ENCODE measurements around the gene CGAS.
"Not testable (repeated sequence)": the region's sequence is repeated elsewhere in the genome, so short reads cannot be mapped to it uniquely, and the experiment has no call there.

The CGAS gene

DNA sequence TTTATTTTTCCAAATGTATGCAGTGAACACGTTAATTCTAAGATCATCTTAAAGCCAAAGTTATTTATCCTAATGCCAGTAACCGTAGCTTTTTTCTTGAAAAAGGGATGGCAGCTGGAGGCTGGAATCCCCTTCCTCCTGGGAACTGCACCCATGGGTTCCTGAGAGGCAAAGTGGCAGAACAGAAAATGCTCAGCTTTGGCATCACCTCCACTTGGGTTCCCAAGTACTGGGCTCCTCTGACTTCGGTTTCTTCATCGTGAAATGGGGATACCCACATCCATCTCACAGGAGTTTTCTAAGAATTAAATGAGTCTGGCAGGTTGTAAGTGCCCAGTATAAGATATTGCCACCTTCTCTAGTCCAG lies 63.7 kb downstream of the CGAS start:
- Histone ChIP-seq H3K4me1 (ENCODE audit: insufficient read depth, low read length) (peaks cover 4% of the 10 kb centered on the region), H3K9me3 (ENCODE audit: control insufficient read depth, insufficient read depth, low read length) (no peaks in the 10 kb centered on the region), H3K9ac (ENCODE audit: low read depth, low read length) (peak overlapping the region; percentile 54; the same call in 1 of the 2 replicates), H3K36me3 (ENCODE audit: insufficient read depth, low read length) (no peaks in the 10 kb centered on the region)

GRCh38 chr6:73382462-73383113 lies 69.5 kb downstream of the CGAS start:
- no peaks in the 10 kb centered on the region for H3K9me3 ChIP-seq (ENCODE audit: control insufficient read depth, insufficient read depth, low read length)
- H3K36me3 ChIP-seq (ENCODE audit: insufficient read depth, low read length), result no peaks in the 10 kb centered on the region
- H3K9ac ChIP-seq (ENCODE audit: low read depth, low read length), result no peak overlapping the region
- H3K4me1 ChIP-seq (ENCODE audit: insufficient read depth, low read length), result no peaks in the 10 kb centered on the region

- not testable (repeated sequence) for H3K9me3 ChIP-seq (ENCODE audit: control insufficient read depth, insufficient read depth, low read length); H3K36me3 ChIP-seq (ENCODE audit: insufficient read depth, low read length); H3K4me1 ChIP-seq (ENCODE audit: insufficient read depth, low read length); H3K9ac ChIP-seq (ENCODE audit: low read depth, low read length)
Measured at GRCh38 chr6:73381531-73381930, 70.6 kb downstream of the CGAS start.

DNA sequence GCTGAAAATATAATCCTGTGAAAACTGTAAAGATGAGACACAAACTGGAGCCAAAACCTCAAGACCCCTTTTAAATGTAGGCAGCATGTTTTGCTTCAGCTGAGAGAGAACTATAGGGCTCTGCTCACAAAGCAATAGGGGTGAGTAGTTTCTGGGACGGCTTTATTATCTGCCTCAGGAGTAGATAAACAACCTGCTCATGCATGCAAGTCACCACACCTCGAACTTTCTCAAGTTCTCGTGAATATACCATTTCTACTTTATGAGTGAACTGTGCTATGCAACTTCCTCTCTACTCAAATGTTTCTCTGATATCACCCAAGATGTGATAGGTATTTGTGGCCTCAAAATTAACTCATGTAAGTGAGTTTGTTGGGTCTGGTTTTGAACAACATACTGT lies 74.9 kb downstream of the CGAS start:
- H3K9me3 ChIP-seq (ENCODE audit: control insufficient read depth, insufficient read depth, low read length), result no peaks in the 10 kb centered on the region; the same call in 1 of the 2 replicates
- no peaks in the 10 kb centered on the region for H3K36me3 ChIP-seq (ENCODE audit: insufficient read depth, low read length)
- H3K9ac ChIP-seq (ENCODE audit: low read depth, low read length), result no peak overlapping the region
- no peaks in the 10 kb centered on the region for H3K4me1 ChIP-seq (ENCODE audit: insufficient read depth, low read length)

GRCh38 chr6:73375216-73375615 lies 76.9 kb downstream of the CGAS start:
- no peaks in the 10 kb centered on the region for H3K36me3 ChIP-seq (ENCODE audit: insufficient read depth, low read length)
- H3K9ac ChIP-seq (ENCODE audit: low read depth, low read length), result no peak overlapping the region
- H3K4me1 ChIP-seq (ENCODE audit: insufficient read depth, low read length), result no peaks in the 10 kb centered on the region
- no peaks in the 10 kb centered on the region; the same call in 1 of the 2 replicates for H3K9me3 ChIP-seq (ENCODE audit: control insufficient read depth, insufficient read depth, low read length)
